Activated CD4-positive, alpha-beta T cell treated with anti-CD3 and anti-CD28 coated beads for 24 hours (primary cell): ENCODE results near the gene SMARCA2.

Source experiments
- DNase-seq, 2 donors: peaks; one replicate each; pipeline ENCODE4 v3.0.0-alpha.2; 2020; ENCODE audit warnings: low read depth in 2 of 2

SMARCA2 gene

DNA sequence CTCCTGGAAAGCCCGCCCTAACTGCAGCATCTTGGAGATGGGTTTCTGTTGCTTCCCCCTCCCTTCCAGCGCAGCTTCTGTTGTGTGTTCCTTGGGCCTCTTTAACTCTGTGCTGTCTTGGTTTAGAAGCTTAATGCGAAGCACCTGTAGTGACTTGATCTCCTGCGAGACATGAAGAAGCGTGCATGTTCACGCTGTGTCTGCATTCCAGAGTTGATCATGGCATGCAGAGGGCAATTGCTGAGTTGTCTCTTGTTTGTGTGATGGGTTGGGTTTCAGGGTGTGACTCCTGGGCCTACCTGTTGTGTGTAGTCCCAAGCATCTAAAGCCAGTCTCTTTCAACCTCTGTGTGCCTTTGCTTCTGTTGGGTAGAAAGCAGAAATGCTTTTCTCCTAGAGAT lies 155.6 kb downstream of the SMARCA2 start:
- DNase-seq = no peak

DNA sequence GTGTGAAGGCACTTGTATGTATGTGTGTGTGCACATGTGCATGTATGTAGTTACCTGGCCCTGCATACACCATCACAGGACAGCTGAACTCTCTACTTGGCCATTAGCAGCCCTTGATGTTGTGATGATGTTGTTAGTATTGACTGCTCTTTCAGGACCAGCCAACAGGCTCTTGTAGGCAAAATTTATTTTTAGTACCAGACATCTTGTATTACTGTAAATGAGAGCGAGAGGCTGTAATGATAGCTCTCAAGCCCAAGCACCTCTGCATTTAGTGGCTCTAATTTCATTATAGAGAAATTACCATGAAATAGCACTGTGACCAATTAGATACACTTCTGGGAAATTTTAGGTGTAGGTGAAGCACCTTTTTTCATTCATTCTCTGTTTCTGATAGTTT lies 158.0 kb downstream of the SMARCA2 start:
- DNase-seq = no peak

DNA sequence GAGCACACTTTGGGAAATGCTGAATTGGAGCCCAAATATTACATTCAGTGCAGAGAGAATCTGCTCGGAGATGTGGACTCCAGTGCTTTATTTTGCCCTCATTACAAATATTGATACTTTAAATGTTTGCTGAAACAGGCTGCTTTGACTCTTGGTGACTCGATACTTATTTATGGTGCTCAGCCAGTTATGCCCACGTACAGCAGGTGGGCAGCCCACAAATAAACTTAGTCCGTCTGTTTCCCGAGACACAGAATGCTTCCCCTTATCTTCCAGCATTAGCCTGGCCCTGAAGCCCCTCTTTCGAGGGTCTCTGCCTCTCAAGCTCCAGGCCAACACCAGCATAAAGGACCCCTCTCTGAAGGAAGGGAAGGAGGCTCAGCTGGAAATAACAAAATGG lies 158.7 kb downstream of the SMARCA2 start:
- DNase-seq = no peak

DNA sequence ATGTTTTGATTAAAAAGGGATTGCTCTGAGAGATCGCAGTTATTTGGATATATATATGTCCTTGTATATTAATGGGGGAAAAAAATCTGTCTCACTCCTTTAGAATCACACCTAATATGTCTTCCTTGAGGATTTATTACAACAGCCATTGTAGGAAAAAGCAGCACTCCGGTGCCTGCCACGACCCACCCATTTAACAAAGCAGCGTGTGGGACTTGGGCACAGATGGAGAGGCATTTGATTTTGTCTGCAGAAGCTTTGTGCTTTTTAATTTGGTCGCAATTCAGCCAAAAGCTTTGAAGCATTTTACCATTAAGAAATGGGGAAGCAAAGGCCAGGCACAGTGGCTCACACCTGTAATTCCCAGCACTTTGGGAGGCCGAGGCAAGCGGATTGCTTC lies 159.2 kb downstream of the SMARCA2 start:
- no peak for DNase-seq

DNA sequence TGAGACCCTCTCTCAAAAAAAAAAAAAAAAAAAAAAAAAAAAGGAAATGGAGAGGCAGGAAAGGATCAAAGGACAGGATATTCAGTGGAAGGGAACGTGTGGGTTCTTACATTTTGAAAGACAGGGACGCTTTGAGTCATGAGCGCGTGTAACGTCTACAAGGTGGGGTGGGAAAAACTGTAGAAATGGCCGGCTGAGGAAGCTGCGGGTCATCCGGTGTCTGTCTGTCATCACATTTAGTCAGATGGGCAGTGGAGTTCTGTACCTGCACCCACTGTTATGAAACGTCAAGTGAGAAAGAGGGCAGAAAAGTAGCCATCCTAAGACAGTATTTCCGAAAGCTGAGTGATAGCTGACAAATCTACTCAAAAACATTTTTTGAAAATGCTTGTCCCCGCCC lies 159.8 kb downstream of the SMARCA2 start:
- no peak for DNase-seq

DNA sequence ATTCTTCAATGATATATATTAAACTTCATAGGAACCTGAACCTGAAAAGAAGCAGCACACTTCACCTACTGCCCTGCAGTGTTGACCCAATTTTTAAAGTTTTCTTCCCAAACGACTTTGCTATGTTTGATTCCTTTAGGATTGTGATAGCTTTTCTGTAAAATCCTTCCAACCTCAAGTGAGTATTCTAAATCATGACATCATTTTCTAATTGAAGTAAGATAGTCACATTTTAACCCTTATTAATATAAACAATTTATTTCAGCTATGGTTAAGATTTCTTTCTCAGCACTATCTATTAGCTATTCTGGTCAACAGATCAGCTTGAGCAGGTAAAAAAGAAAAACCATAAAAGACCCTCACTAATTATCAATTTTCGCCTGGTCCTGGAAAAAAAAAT lies 162.0 kb downstream of the SMARCA2 start:
- no peak for DNase-seq

DNA sequence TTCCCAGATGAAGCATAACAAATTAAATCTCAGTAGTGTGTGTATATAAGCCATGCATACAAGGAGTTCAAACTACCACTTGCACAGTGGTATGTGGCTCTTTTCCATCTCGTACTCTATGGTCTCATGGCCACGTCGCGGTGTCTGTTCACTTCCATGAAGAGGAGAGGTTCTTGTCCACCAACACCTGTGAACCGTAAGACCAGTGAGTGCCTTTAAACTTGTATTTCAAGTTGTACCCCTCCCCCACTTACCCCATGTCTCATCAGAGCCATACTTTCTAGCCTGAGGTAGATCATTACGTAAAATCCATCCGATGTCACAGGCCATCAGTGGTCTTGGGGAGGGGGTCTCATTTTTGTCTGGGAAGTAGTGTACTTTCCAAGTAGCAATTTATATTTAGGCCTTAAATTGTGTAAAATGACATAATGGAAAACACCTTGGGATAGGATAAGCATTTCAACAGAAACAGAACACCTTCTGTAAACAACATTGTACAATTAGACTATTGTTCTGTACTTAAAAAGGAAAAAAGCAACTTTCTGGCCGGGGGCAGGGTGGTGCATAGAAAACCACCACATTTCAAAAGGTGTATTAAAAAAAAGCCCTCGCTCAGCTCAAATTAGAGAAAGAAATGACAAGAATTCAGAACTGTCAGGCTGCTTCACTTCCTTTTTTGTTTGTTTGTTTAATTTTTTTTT lies 163.0 kb downstream of the SMARCA2 start:
- DNase-seq = no peak

DNA sequence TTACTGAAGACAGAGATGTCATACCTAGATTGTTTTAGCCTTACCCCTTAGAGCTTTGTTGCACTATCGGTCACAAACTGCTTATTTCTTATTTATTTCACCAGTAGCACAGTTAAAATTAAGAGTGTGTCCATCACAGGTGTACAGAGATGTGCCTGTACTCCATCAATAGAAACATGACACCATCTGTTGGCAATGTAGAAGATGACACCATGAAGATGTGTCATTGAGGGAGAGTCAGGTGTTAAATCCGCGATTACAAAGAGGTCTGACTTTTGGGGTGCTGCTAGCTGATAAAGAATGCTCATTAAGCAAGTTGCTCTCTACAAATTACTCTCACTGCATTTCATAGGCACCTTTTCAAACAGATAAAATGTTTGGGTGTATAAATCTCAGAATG lies 164.4 kb downstream of the SMARCA2 start:
- no peak for DNase-seq

DNA sequence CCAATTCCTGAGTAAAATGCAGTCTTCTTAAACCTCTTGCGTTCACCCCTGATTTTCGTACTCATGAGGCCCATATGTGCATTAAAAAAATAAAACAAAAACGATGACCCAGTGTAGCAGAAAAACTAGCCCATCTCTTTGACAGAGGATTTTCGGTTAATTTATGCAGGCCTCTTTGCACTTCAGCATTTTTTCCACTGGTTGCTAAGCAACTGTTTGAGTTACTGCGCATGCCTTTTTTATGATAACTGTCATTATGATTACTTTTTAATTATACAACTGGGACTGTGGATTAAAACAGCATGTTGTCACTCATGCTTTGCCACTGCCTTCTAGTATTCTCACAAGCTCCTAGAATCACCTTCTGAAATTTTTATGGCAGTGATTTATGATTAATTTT lies 165.0 kb downstream of the SMARCA2 start:
- no peak for DNase-seq

DNA sequence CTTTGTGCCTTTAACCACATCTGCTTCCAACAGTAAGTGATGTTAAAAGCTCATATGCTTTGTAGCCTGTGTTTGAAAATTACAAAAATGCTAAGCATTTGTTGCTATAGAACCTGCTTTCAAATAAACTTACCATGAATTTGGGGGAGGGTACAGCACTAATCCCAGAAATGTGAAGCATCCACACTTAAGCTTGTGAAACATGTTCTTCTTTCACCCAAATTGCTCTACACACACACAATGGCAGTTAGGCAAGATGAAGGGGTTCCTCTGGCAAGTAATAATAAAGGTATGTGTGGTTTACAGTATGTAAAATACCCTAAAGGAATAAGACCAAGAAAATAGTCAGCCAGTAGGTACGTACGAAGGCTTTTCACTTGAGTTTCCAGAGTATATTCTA lies 165.6 kb downstream of the SMARCA2 start:
- DNase-seq = no peak

DNA sequence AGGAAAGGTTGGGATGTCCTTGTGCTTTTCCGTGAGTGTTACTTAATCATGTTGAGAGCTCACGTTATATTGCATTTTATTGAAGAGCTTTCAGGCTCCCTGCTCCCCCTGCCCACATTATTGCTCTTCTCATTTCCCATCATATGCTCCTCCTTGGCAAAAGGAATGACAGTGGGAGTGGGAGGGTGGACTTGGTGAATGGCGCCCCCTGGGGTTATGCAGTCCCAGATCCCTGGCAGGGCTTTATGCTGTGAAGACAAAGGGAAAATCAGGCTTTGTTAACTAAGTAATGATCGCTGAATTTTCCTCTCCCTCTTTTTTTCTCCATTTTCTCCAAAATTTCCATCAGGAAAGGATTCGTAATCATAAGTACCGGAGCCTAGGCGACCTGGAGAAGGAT lies 166.6 kb downstream of the SMARCA2 start:
- no peak for DNase-seq

DNA sequence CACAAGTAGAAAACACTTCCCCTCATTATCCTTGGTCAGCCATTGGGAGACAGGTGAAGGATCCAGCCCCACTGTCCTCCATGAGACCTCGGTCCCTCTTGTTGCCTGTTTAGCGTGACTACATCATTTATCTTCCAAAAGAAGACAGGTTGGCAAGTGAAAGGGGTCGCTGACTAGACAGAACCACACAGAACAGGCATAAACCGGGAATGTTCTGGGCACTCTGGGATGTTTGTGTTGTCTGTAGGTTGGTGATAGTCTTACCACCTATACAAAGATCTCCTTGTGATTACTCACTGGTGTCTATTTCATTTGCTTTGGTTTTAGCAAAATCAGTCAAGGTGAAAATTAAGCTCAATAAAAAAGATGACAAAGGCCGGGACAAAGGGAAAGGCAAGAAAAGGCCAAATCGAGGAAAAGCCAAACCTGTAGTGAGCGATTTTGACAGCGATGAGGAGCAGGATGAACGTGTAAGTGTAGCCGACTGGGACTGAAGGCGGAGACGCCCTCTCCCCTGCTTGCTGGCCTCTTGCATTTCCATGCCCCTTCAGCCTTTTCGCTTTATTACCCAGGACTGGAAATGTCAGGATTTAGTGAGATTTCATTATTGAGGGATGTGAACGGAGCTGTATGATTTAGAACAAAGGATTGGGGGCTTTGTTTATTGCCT lies 175.9 kb downstream of the SMARCA2 start:
- no peak for DNase-seq

DNA sequence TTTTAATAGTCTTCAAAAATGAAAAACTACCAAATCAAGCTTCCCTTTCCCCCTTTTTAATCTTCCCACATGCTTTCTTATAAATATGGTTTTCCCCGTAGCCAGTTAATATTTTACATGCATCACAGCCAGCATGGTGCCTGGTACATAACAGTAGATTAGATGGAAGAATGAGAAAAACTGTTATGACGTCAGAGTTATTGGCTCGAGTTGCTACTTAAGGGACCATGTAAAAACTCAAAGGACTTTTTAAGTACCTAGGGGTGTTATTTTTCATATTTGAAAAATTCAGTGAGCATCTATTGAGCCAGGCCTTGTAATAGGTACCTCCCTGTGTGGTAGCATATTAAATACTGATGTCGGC lies 176.4 kb downstream of the SMARCA2 start:
- DNase-seq = no peak

DNA sequence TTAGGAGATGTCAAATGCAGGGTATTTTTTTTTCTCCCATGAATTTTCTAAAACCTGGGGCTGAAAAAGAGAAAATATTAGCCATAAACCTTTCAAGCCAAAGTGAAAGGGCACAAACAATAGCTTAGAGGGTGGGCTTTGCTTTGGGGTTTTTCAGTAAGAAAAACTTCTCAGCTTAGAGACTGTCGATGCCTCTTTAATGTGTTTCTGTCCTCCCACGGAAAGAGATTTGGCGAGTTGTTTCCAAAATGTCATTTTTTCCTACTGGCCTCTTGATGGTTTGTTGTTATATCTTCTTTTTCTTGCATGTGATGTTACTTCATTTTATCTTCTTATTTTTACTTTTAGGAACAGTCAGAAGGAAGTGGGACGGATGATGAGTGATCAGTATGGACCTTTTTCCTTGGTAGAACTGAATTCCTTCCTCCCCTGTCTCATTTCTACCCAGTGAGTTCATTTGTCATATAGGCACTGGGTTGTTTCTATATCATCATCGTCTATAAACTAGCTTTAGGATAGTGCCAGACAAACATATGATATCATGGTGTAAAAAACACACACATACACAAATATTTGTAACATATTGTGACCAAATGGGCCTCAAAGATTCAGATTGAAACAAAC lies 177.3 kb downstream of the SMARCA2 start:
- DNase-seq = no peak

DNA sequence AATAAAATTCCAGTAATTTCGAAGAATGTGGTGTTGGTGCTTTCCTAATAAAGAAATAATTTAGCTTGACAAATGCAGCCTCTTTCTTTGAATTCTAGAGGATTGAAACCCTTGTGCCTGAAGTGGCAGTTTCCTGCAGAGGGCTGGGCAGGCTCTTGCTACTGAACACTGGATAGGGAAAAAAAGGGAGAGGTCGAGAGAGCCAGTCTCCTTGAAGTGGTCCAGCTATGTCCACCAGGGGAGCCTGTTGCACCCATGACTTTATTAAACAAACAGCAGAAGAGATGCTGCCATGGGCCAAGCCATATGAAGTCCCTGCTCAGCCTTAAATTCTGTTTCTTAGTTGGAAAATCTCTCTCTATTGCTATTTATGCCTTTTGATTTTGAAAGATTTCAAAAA lies 178.4 kb downstream of the SMARCA2 start:
- no peak for DNase-seq

DNA sequence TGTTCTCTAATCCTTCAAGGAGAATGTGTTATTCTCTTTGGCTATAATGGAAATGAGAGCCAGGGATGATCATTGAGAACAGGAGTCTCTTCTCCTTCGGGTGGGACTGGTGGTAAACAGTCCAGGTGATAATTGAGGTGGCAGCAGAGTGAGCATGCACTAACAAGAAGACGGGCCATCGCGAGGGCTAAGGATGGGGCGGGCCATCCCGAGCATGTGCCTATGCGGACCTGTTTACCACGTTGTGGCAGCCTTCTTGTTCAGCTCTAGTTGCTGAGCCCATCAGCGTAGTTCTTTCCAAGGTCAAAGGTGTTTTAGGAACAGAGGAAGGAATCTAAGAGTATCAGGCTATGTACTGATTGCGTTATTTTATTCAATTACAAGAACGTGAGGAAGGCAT lies 180.1 kb downstream of the SMARCA2 start:
- no peak for DNase-seq

DNA sequence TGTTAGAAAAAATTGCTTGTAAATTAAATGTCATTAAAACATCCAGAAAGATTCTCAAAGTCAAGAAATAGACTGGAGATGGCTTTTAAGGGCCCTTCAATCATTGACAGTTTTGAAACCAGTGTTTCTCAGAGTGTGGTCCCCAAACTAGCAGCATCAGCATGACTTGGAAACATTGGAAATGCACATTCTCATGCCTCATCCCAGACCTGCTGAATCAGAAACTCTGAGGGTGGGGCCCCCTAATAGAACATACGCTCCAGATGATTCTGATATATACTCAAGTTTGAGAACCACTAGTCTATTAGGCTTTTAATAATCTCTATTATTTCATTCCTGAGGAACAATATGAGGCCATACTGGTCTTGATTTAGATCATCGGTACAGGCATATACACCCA lies 181.6 kb downstream of the SMARCA2 start:
- no peak for DNase-seq

DNA sequence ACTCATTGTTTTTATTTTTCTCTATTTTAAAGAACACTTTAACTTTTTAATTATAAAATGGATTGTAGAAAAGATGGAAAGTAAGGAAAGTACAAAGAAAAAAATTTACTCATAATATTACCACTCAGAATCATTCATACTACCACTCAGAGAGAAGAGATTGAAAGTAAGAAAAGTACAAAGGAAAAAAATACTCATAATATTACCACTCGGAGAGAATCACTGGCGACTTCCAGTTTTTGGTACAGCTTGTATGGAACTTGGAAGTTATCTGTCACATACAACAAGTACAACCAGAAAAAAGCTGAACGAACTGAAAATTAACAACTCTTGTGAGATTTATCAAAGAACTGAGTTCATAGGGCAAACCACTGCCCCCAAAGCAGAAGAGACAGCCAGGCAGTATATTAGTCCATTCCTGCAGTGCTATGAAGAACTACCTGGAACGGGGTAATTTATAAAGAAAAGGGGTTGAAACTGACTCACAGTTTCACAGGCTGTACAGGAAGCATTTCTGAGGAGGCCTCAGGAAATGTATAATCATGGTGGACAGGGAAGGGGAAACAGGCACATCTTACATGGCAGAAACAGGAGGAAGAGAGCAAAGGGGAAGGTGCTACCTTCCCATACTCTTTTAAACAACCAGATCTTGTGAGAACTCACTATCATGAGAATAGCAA lies 183.9 kb downstream of the SMARCA2 start:
- no peak for DNase-seq

DNA sequence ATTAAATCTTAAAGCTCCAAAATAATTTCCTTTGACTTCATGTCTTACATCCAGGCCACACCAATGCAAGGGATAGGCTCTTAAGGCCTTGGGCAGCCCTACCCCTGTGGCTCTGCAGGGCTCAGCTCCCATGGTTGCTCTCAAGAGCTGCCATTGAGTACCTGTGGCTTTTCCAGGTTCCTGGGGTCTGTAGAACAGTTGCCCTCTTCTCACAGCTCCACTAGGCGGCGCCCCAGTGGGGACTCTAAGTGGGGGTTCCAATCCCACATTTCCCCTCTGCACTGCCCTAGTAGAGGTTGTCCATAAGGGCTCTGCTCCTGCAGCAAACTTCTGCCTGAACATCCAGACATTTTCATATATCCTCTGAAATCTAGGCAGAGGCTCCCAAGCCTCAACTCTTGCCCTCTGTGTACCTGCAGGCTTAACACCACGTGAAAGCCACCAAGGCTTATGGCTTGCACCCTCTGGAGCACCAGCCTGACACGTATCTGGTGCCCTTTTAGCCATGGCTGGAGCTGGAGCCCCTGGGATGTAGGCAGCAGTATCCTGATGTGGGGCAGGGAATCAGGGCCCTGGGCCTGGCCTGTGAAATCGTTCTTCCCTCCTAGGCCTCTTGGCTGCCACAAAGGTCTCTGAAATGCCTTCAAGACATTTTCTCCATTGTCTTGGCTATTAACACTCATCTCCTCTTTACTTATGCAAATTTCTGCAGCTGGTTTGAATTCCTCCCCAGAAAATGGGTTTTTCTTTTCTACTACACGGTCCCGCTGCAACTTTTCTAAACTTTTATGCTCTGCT lies 185.1 kb downstream of the SMARCA2 start:
- no peak for DNase-seq

DNA sequence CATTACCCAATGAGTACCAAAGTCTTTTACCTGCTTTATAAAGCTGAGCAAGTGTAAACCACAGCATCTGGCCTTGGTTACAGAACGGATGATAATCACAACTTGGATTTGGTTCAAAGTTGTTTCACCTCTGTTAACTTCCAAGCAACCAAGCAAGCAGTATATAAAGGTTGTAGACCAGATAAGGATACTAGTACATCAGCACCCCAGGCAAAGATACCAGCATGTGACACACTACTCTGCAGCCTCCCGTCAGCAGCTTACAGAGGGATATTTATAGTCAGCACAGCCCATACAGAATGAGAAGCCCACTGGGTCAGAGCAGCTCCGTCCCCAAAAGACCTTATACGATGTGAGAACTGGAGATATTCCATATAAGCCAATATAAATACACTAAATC lies 193.3 kb downstream of the SMARCA2 start:
- DNase-seq = no peak

DNA sequence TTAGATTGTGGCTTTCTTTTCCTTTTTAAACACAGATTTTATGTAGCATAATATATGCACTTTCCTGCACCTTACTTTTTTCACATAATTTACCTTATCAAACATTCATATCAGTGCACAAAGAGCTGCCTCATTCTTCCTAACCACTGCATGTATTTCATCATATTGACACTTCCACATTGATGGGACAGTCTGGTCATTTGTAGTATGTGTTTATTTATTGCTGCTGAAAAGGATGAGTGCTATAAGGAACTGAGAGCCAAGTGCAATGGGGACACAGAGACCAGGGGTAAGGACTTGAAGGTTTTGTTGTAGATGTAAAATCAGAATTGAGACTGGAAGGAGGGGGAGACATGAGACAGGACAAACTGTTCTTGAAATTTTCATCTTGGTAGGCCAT lies 193.8 kb downstream of the SMARCA2 start:
- no peak for DNase-seq

DNA sequence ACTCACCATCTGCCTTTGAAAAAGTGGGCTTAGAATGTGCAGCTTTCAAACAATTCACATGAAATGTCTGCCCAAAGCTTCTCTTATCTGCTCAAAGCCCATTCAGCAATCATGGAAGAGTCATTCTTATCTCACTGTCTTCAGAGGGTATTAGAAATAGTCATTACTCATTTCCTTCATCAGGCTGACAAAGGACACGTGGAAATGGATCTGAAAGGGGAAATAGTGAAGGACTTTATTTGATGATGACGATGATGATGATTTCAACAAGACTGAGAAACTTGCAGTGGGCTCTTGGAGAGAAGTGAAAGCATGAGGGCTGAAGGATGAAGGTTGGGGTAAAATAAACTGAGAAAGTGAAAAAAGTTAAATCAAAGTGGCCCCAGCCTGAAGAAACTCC lies 194.3 kb downstream of the SMARCA2 start:
- no peak for DNase-seq
